Omental fat pad (tissue), 4 donors: ENCODE measurements around the gene UGGT2. TPM values are rescaled to one million over a fixed set of nuclear protein-coding genes. Genes with fewer than 3 reads are reported as not detected.

Experiments used
- ATAC-seq: fragments of 150-250 bp; one replicate; pipeline ENCODE4 v1.9.1; 2016; ENCODE audit warnings: mild to moderate bottlenecking, moderate library complexity; ENCODE audit not compliant: low FRiP score
- DNase-seq: peaks from one replicate; pipeline ENCODE4 v3.0.0-alpha.2; 2019; ENCODE audit warnings: low spot score
- CTCF ChIP-seq, 3 donors: fragments of 450-650 bp; IDR thresholded peaks; one replicate each; pipeline ENCODE4 v1.5.1; 2016 to 2017; ENCODE audit warnings: antibody characterized with exemption in 3 of 3, mild to moderate bottlenecking in 3 of 3, moderate library complexity in 2 of 3
- total RNA-seq, 4 donors: library from RNA; depleted of rRNA; stranded (reverse); fragments of >200 nt; gene quantifications; one replicate each; pipeline ENCODE4 v1.1.0, GENCODE V29; 2016

The UGGT2 gene
- total RNA-seq, 4 donors from 2014 or later = 32.6 to 86.4 (median 42.9) TPM

GRCh38 chr13:96044238-96044637 is 9.0 kb downstream of the UGGT2 start:
- no peak for TF ChIP-seq CTCF (IDR thresholded peaks at IDR 0.05)
- ATAC-seq (no peak), DNase-seq (no peak)

- ATAC-seq = no peak
- TF ChIP-seq CTCF (IDR thresholded peaks at IDR 0.05) = no peak
These were observed 11.7 kb downstream of the UGGT2 start for GRCh38 chr13:96041326-96042110.

GRCh38 chr13:96036515-96036914 is 16.7 kb downstream of the UGGT2 start:
- TF ChIP-seq CTCF (IDR thresholded peaks at IDR 0.05) = no peak
- DNase-seq = no peak
- ATAC-seq = no peak

More at GRCh38 chr13:96041326-96042110, 11.7 kb downstream of the UGGT2 start:
- no peak for DNase-seq

GRCh38 chr13:96034662-96035061 is 18.5 kb downstream of the UGGT2 start:
- no peak for ATAC-seq

GRCh38 chr13:96033220-96034015 is 19.8 kb downstream of the UGGT2 start:
- TF ChIP-seq CTCF (IDR thresholded peaks at IDR 0.05) = no peak
- ATAC-seq = no peak

More at GRCh38 chr13:96034662-96035061, 18.5 kb downstream of the UGGT2 start:
- no peak for TF ChIP-seq CTCF (IDR thresholded peaks at IDR 0.05)
- no peak for DNase-seq

GRCh38 chr13:96032717-96033116 is 20.5 kb downstream of the UGGT2 start:
- ATAC-seq (no peak), DNase-seq (no peak)
- no peak for TF ChIP-seq CTCF (IDR thresholded peaks at IDR 0.05)

More at GRCh38 chr13:96033220-96034015, 19.8 kb downstream of the UGGT2 start:
- no peak for DNase-seq
